Fibroblast of lung (primary cell): ENCODE measurements around the gene GRIK1.

Experiments used
- CTCF ChIP-seq, 2 donors: IDR thresholded peaks in 1 of 2; conservative IDR thresholded peaks in 1 of 2; 1 replicate in 1 of 2; 2 replicates in 1 of 2; pipeline ENCODE4 v1.5.1; 2011 to 2012; ENCODE audit warnings: low read length in 2 of 2, control low read depth in 1 of 2, inconsistent platforms in 1 of 2, low read depth in 1 of 2, mild to moderate bottlenecking in 1 of 2
- EZH2 ChIP-seq: IDR thresholded peaks from 2 replicates; pipeline ENCODE4 v1.5.1; 2012; ENCODE audit warnings: low read length, control low read depth, mild to moderate bottlenecking; ENCODE audit errors: missing control alignments

GRCh38 chr21:29697555-29698193, 242.1 kb downstream of the GRIK1 start:
- TF ChIP-seq EZH2 (no peak), CTCF (conservative IDR thresholded peaks at IDR 0.05 in 1 of 2, IDR thresholded peaks at IDR 0.05 in 1 of 2; ENCODE audit: low read depth in 1 of 2, low read length in 2 of 2) (no peak)
